Thyroid gland (tissue), 4 donors: ENCODE measurements around the gene SLC24A1.

Experiments
- CTCF ChIP-seq, 6 experiments: fragments of 200-600 bp in 3 of 6; fragments of 450-650 bp in 3 of 6; sonication (generic) in 3 of 6; IDR thresholded peaks; one replicate each; pipeline ENCODE4 v1.5.1; 2016 to 2019; ENCODE audit warnings: antibody characterized with exemption in 6 of 6, mild to moderate bottlenecking in 2 of 6, inconsistent platforms in 1 of 6, moderate library complexity in 1 of 6
- POLR2A ChIP-seq, 2 donors: fragments of 450-650 bp; IDR thresholded peaks; one replicate each; pipeline ENCODE4 v1.6.1; 2017; ENCODE audit warnings: antibody characterized with exemption in 2 of 2, mild to moderate bottlenecking in 2 of 2, moderate library complexity in 1 of 2

- TF ChIP-seq CTCF (IDR thresholded peaks at IDR 0.05) (no peak), POLR2A (IDR thresholded peaks at IDR 0.05) (no peak)
Measured at GRCh38 chr15:65577129-65577996, 44.4 kb upstream of the SLC24A1 start.
